ENCODE results near the gene TMTC2. TPM values are rescaled to one million over a fixed set of nuclear protein-coding genes. Genes with fewer than 3 reads are reported as not detected.
A peak's percentile ranks its signal among the peaks of the same experiment; 100 is the strongest.

Gene TMTC2
- total RNA-seq, 1 donor from 2014 or later, result 37.3 TPM

DNA sequence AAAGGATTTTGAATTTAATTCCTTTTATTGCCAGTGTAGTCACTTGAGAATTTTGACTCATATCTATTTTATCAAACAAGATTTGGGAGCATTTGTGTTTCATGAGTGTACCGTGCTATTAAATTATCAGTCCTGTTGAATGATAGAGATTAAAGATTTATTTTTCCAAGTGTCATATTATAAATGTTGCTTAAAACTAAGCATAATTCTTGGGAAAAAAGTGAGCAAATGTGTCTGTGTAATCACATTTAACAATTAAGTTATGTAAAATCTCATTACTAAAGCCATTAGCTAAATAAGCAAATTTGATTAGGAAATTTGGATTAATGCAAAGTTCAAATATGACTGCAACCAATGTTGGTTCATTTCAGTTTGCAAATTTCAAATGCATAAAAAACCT, 266.7 kb downstream of the TMTC2 start:
- no peak for DNase-seq (ENCODE audit: low spot score)

DNA sequence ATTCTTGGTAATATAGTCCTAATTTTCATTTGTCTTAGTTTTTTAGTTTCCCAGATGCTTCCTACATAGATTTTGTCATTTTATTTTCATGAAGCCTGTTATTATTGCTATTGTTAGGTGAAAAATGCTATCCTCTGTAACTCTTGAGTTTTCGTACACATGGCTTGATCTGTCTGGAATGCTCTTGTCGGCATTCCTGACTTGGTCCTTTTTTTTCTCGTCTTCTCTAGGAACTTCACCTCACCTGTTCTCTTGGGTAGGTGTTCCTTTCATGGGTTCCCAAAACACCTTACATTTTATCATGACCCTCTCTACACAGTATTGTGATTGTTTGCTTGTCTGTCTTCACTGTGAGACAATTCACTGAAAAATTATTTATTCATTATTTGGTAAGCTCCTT, 267.4 kb downstream of the TMTC2 start:
- no peak for DNase-seq (ENCODE audit: low spot score)

DNA sequence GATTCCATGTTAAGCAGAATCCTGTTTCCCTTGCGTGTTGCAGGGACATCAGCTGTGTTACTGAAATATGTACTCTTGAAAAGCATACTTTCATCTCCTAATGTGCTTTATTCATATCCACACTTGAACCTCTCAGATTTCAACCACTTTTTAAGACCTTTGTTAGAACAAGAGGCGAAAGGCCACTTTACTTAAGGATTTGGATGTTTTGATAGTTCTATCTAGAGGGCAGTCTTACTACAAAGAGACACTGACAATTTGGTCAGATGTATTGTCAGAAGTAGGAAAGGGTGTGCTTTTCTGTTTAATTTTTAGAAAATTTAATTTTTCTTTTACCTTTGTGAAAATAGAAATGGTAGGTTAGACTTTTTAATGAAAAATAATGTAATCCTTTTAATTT, 267.9 kb downstream of the TMTC2 start:
- DNase-seq (ENCODE audit: low spot score), result no peak

DNA sequence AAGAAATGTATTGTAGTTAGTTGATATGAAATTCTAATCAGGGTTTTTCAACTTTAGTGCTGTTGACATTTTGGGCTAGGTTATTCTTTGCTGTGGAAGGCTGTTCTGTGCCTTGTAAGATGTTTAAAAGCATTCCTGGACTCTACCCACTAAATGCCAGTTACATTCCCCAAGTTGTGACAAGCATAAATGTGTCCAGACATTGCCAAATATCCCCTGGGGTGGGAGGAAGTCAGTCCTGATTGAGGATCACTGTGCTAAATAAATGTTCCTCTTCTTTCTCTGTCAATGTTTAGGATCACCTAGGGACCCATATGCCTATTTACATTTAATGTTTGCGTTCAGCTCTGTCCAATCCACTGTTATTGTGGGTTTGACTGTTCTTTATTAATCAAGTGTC, 268.3 kb downstream of the TMTC2 start:
- DNase-seq (ENCODE audit: low spot score), result peak; percentile 52

DNA sequence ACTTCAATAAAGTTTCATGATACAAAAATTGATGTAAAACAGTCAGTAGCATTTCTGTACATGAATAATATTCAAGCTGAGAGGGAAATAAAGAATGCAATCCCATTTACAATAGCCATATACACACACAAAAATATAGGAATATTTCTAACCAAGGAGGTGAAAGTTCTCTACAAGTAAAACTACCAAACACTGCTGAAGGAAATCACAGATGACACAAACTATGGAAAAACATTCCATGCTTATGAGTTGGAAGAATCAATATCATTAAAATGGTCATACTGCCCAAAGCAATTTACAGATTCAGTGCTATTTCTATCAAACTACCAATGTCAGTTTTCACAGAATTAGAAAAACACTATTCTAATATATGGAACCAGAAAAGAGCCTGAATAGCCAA, 272.3 kb downstream of the TMTC2 start:
- no peak for DNase-seq (ENCODE audit: low spot score)

DNA sequence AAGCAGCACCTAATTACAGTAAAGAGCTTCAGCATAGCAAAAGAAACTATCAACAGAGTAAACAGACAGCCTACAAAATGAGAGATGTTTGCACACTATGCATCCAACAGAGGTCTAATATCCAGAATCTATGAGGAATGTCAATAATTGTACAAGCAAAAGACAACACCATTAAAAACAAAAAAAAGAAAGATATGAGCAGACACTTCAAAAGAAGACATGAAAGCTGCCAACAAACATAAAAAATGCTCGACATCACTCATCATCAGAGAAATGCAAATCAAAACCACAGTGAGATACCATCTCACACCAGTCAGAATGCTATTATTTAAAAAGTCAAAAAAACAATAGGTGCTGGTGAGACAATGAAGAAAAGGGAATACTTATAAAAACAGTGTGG, 273.1 kb downstream of the TMTC2 start:
- no peak for DNase-seq (ENCODE audit: low spot score)

DNA sequence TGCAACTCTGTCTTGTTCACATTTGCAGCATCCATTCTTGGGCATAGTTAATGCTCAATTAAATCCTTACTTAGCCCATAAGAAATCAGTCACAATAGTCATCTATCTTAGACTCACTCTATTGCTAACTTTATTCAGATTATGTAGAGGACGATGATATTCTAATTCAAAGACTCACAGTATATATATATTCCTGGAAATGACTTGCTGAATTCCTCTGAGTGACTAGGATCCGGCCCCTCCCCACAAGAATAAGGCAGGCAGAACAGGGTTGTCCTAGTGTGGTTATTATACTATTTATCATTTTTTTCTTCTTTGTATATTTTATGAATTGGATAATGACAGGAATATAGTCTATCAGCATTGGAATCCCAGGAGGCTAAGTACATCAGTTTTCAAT, 275.1 kb downstream of the TMTC2 start:
- DNase-seq (ENCODE audit: low spot score), result no peak

DNA sequence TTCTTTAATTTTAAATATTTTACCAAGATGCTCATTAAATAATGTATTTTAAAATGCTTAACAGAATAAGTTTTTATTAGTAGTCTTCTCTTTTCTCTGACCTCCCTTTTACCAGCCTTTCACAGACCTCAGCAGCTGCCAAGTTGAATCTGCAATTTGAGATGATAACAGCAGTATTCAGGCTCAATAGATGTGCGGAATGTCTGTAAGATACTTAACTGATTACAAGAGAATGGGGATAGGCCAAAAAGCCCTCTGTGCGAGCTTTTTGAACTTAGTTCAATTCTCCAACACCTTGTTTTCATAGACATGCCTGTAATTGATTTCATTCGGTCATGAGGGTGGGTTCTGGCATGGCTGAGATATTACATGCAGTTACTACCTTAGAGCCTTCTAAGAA, 277.2 kb downstream of the TMTC2 start:
- peak; percentile 61 for DNase-seq (ENCODE audit: low spot score)

DNA sequence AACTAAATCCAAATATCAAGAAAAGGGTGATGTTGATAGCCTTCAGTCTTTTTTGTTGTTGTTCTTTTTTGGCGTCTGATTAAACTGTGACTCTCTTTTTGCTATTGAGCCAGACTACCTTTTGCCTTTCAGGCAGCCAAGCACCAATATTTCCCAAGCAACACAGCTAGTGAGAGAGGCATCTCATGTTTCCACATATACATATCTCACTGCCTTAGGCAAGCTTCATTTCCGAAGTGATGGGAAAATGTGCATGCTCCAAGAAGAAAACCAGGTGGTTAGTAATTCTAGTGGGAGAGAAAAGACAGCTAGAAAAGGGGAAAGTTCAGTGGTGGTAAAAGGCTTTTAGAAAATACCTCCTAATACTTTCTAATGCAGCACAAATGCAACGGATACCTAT, 277.7 kb downstream of the TMTC2 start:
- DNase-seq (ENCODE audit: low spot score), result peak; percentile 50

DNA sequence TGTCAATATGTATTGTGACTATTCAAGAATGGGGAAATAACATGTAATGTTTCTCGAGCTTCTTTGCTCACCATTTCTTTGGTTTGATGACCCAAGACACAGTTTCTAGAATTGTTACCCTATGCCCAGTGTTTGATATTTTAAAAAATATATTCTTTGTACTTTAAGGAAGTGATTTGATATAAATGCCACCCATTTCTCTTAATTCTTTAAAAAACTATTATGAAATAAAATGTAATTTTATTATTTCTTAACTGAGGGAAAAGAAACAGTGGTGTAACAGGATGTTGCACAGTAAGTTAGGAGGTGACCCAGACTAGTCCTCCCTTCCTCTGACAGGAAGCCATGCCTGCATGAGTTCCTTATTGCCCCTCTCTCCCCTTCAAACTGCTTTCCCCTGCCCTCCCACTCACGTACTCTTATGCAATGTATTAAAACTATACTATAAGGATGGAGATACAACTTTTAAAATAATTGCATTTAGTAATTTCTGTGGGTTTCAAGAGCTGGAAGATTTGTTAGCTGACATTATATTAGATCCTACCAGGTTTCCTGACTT, 279.4 kb downstream of the TMTC2 start:
- DNase-seq (ENCODE audit: low spot score), result no peak

DNA sequence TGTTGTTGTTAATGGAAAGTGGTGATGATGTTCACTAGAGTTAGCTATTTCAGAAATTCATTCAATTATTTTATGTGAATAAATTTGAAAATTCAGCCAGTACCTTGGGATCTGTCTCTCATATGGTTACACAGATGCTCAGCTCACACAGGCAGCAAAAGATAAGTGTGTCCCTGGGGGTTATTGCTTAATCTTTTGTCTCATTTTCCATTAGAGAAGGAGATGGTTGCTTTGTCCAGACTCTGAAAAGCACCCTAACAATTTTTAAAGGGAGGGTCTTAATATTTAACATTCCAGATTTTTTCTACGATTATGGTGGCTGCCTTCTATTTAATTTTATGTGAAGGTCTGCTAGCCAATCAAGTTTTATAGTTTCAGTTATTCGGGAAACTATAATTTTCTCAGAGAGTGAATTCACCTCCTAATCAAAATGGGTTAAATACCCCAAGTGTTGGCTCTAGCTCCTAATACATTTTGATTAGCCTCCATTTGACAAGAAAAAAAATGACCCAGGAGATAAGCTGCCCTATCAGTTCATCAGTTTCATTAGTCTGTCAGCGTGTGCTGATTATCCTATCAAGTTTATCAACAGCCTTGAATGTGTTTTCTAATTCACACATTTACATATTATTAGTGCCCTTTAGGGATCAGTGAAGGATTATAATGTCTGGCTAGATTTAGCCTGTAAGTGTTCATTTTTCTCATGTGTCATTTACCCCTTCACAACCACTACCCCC, 282.1 kb downstream of the TMTC2 start:
- no peak for DNase-seq (ENCODE audit: low spot score)

DNA sequence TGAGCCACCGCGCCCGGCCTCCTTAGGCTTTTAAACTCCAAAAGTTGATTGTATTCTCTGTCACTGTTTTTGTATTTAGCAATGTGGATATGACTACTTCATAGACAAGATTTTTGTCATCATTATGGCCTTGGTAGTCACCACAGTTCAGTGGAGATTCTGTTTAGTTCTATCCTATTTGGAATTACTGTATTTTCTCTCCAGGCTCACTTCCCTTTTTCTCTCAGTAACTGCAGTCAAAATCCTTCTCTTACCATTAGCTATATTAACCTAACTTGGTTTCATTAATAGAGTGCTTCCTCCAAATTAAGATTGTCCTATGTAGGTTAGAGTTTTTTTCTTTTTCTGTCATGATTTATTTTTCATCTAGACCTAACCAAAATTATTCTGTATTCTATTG, 283.9 kb downstream of the TMTC2 start:
- DNase-seq (ENCODE audit: low spot score), result no peak

DNA sequence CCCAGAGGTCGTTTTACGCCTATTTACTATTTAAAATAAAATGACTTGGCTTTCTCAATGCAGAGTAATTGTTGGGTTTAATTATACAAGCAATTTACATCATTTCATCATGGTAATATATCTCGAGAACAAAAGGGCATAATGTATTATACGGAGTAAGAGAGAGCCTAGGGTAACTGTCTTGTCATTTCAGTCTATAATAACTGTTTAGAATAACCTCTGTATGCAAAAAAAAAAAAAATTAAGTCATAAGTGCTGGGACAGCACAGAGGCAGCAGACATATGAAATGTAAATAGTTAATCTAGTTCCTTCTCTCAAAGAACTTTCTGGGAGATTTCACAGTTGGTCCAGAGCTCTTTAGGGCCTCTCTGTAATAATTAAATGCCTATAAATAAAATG, 284.9 kb downstream of the TMTC2 start:
- no peak for DNase-seq (ENCODE audit: low spot score)

DNA sequence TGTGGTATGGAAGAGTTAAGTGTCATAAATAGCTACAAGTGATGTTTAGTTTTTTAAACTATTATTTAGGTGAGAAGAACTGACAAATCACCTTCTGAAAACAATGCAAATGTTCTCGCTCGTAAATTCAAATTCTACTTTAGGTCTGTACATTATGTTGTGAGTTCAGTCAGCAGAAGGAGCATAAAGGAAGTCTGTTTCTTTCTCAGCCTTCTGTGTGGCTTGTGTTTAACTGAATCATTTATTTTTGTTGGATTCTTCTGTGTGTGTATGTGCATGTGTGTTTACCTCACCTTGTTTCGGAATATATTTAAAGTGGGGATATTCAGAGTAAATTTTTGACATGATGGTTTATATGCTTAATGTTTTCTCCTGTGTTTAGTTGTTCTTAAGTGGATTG, 285.9 kb downstream of the TMTC2 start:
- DNase-seq (ENCODE audit: low spot score), result no peak

DNA sequence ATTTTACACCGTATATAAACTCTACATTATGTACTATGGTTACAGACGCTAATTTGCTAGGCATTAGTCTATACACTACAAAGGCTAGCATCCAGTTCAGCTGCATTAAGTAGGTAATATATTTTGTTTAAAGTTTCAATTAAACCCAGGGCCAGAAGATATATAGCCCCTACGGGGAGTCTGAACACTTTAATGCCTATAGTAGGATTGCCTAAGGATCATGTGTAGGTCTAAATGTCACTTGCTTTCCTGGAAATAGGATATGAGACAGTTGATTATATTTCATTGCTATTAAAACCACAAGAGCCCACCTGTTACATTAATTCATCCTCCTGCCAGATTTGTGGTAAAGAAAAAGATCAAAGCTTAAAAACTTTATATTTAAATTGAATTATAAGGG, 286.9 kb downstream of the TMTC2 start:
- DNase-seq (ENCODE audit: low spot score), result no peak

DNA sequence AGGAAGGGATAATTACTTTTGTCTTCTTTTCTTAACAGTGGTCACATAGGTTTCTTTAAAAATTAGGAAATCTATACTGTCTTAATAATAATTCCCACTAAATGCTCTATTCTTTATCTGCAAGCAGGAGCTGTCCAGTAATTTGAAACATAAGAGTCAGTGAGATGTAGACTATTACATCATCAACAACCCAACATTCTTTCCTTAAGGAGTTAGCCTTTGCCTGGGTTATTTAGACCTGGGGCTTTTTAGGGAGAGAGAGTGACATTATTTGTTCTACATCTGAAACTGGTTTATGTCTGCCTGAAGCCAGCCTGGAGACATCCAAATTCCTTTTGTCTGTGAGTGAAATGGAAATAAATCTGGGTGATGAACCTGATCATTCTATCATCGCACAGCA, 294.4 kb downstream of the TMTC2 start:
- DNase-seq (ENCODE audit: low spot score), result peak; percentile 71

DNA sequence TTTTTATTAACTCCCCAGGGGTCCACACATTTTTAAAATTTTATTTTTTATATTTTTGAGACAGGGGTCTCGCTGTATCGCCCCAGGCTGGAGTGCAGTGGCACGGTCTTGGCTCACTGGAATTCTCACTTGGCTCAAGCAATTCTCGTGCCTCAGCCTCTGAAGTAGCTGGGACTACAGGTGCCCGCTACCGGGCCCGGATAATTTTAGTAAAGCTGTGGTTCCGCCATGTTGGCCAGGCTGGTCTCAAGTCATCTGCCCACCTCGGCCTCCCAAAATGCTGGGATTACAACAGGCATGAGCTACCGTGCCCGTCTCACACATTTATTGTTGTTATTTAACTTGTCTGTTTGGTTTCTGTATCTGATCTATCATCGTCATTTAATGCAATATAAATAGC, 307.4 kb downstream of the TMTC2 start:
- DNase-seq (ENCODE audit: low spot score), result no peak

DNA sequence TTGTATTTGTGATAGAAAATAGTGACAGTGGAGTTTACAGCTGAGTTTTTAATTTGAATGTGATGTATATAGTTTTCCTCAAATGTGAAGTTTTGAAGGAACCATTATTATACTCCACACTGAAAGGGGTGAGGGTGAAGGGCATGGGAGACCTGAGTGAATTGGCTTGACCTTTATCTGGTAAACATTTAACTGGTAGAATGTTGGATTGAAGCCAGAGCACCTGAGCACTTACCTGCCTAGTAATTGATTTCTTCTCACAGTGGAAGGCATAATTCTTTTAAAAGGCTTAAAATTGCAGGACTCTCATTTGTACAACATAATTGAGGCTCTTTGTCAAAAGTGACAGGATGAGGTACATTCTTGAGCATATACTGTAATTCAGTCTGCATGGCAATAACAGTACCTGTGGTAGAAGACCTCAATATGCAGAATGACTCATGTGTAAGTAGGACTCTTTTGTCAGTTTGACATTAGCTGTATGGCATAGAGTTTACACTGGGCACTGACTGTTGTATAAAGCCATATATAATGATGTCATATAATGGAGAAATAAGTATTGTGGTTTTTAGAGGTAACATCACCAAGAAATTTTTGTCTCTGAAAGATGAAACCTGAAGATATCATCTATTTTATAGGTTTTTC, 309.6 kb downstream of the TMTC2 start:
- peak; percentile 11 for DNase-seq (ENCODE audit: low spot score)

DNA sequence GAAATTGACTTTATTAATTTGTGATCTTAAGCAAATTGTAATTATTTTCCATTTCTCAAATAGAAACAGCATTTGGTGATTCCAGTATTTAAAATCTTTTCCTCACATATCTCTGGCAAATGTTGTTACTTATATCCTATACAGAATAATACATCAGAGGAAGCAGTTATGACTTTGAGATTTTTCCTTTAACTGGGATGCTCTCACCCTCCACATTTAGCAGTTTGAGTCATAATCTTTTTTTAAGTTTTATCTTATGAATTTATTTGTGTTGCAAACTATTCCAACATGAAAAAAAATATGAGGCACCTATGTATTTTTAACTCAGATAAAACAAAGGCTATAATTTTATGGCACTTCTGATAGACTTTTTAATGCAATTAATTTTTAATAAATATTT, 311.8 kb downstream of the TMTC2 start:
- DNase-seq (ENCODE audit: low spot score), result no peak

DNA sequence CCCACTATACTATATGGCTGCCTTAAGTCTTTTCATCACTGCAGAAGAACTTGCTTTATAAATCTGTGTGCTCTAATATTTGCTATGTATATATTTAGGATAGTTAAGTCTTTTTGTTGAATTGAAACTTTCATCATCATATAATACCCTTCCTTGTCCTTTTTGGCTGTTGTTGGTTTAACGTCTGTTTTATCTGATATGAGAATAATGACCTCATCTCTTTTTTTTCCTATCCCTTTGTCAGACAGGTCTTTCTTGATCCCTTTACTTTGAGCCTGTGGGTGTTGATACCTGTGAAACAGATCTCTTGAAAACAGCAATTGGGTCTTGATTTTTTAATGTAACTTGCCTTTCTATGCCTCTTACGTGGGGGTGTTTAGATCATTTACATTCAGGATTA, 316.3 kb downstream of the TMTC2 start:
- DNase-seq (ENCODE audit: low spot score), result peak; percentile 23

DNA sequence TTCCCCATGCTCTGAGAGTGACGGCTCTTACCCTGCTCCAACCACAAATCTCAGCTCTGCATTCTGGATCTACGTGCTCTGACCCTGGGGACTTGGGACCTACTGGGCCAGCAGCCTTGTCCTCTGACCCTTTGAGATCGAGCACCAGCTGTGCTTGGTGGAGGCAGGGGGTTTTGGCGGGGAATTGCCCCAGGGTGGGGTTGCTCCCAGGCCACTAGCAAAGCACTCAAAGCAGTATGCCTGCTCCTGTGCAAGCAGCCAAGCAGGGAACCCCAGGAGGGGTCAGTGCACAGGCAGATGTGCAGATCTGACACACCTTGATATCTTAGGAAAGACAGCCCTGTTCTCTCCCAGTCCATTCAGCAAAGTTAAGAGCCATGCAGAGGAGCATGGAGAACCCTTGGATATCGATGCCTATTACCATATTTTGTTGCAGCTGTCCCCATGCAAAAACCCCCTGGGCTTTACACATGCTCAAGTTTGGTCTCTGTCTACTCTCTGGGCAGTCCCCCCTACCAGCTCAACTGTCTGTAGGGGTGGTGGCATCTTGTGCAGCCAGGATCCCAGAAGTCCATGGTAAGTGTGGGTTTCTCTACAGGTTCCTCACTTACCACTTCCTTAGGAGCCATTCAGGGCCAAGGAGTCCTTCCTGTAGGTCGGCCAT, 319.0 kb downstream of the TMTC2 start:
- no peak for DNase-seq (ENCODE audit: low spot score)

DNA sequence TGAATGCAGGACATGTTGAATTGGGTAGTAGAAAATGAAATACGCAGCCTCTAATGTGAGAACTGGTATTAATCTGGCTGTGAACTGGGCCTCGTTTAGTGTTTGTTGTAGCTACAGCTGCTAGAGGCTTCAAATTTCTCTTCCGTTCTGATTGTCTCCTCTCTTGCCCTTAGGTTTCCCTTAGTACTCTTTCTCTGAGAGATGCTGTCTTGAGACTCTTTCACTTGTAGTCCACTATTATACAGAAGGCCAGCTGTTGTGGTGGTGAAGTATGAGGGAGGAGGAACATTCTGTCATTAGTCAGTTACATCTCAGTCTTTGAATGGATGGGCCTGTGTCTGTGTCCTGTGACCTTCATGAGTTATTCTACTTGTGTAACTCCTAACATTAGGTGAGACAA, 322.0 kb downstream of the TMTC2 start:
- no peak for DNase-seq (ENCODE audit: low spot score)
